IPS DF 19.7 (cell line): Measurements from ENCODE around the gene SDK1.
"Not testable (repeated sequence)": the region's sequence is repeated elsewhere in the genome, so short reads cannot be mapped to it uniquely, and the experiment has no call there.

Experiments used
- DNase-seq: peaks from one replicate; pipeline ENCODE4 v3.0.0-alpha.2; 2013; ENCODE audit warnings: low read depth, low spot score

The SDK1 gene

GRCh38 chr7:4094158-4094557 lies 793.1 kb downstream of the SDK1 start:
- DNase-seq: not testable (repeated sequence)

GRCh38 chr7:4097001-4097609 lies 796.1 kb downstream of the SDK1 start:
- DNase-seq: no peak

- DNase-seq: no peak
Observed at GRCh38 chr7:4098169-4098568, 797.1 kb downstream of the SDK1 start.

- no peak for DNase-seq
Observed at GRCh38 chr7:4099651-4100050, 798.6 kb downstream of the SDK1 start.

GRCh38 chr7:4100148-4100547 lies 799.1 kb downstream of the SDK1 start:
- no peak for DNase-seq

GRCh38 chr7:4100691-4101090 lies 799.6 kb downstream of the SDK1 start:
- DNase-seq: no peak

- DNase-seq: no peak
Observed at GRCh38 chr7:4102231-4102841, 801.3 kb downstream of the SDK1 start.

GRCh38 chr7:4103352-4104091 lies 802.5 kb downstream of the SDK1 start:
- no peak for DNase-seq

- no peak for DNase-seq
Observed at GRCh38 chr7:4107839-4108238, 806.8 kb downstream of the SDK1 start.

- DNase-seq: no peak
Observed at GRCh38 chr7:4108951-4109350, 807.9 kb downstream of the SDK1 start.

- DNase-seq: no peak
Observed at GRCh38 chr7:4109481-4110110, 808.5 kb downstream of the SDK1 start.

- no peak for DNase-seq
Observed at GRCh38 chr7:4110438-4110837, 809.4 kb downstream of the SDK1 start.

- DNase-seq: no peak
Observed at GRCh38 chr7:4111166-4111565, 810.1 kb downstream of the SDK1 start.

- DNase-seq: no peak
Observed at GRCh38 chr7:4113271-4113670, 812.2 kb downstream of the SDK1 start.

GRCh38 chr7:4113976-4114375 lies 812.9 kb downstream of the SDK1 start:
- DNase-seq: no peak

GRCh38 chr7:4115442-4115841 lies 814.4 kb downstream of the SDK1 start:
- DNase-seq: no peak

- DNase-seq: no peak
Observed at GRCh38 chr7:4115941-4116610, 815.0 kb downstream of the SDK1 start.

- no peak for DNase-seq
Observed at GRCh38 chr7:4119848-4120247, 818.8 kb downstream of the SDK1 start.

- no peak for DNase-seq
Observed at GRCh38 chr7:4123346-4123745, 822.3 kb downstream of the SDK1 start.

- DNase-seq: no peak
Observed at GRCh38 chr7:4123823-4124222, 822.8 kb downstream of the SDK1 start.

GRCh38 chr7:4124556-4125477 lies 823.8 kb downstream of the SDK1 start:
- DNase-seq: no peak
